Hindlimb muscle (tissue), 1 donor: Measurements from ENCODE around the gene TBRG1. TPM values are rescaled to one million over a fixed set of nuclear protein-coding genes. Genes with fewer than 3 reads are reported as not detected.
"Not testable (repeated sequence)": the region's sequence is repeated elsewhere in the genome, so short reads cannot be mapped to it uniquely, and the experiment has no call there.

ENCODE experiments used
- DNase-seq: peaks from one replicate; pipeline ENCODE4 v3.0.0-alpha.2; 2013
- polyA plus RNA-seq: library from polyadenylated mRNA; unstranded; fragments of 120-200 nt; gene quantifications from one replicate; pipeline ENCODE4 v1.2.1, GENCODE V29; 2013; ENCODE audit not compliant: insufficient read length

TBRG1 gene
- 23.1 TPM for polyA plus RNA-seq

GRCh38 chr11:124622531-124623451, at the start of gene TBRG1:
TSS of gene TBRG1 (plus strand) at chr11:124622864. CDS start at chr11:124623084, 220 bp downstream.
- DNase-seq = peak; percentile 95

- peak; percentile 17 for DNase-seq
These were observed 44.8 kb upstream of the TBRG1 start for GRCh38 chr11:124577716-124578427.

DNA sequence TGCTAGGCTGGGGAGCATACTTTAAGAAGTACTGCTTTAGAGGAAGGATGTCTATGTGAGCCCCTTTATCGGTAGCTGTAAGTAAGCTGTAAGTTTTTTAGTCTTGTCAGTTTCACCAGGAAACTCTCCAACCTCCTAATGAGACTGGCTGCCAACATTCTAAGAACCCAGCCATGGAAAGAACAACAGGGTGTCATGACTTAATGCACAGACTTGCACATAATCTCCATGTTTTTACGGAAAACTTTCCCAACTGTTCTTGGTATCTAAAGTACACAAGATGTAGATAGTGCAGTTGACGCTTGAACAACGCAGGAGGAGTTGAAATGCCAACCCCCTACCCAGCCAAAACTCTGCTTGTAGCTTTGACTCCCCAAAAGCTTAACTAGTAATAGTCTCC, 43.9 kb upstream of the TBRG1 start:
- DNase-seq = no peak

DNA sequence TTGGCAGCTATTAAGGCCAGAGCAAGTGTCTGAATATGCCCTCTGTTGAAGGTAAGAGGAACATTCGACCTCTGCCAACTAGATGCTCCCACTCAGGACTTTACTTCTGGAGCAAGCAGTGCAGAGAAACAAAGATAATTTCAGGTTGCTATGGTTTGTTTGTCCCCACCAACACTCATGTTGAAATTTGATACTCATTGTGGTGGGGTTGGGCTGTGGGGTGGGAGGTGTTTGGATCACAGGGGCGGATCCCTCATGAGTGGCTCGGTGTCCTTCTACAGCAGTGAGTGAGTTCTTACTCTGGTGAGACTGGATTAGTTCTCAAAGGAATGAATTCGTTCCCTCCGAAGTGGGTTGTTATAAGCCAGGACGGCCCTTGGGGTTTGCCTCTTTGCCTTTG, 40.8 kb upstream of the TBRG1 start:
- no peak for DNase-seq

DNA sequence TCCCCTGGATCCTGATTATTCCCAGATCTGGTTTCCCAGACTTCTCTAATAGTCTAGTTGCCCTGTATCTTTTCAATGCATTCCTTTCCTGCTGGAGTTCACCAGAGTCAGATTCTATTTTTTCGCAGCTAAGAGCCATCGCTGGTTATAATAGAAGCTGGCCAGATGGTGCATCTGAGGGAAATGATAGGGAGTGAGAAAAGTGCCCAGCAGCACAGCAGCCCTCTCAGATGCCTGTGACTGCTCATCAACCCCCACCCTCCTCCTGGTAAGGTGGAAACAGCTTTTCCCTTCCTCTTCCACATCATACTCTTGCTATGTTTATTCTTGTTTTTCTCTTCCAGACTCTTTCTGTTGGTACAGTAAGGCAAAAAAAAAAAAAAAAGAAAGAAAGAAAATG, 40.1 kb upstream of the TBRG1 start:
- no peak for DNase-seq

DNA sequence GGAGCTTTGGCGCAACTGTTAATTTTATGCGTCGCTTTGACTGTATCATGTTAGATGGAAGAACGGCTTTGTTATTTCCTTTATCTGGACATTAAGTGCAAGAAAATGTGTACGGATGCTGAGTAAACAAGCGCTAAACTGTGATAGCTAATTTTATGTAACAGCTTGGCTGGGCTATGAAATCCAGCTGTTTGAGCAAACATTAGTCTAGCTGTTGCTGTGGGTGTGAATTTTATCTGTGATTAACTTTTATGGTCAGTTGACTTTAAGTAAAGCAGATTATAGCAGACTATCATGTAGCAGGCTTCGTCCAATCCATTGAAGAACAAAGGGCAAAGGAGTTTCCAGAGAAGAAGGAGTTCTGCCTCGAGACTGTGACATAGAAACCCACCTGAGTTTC, 38.9 kb upstream of the TBRG1 start:
- no peak for DNase-seq

GRCh38 chr11:124584681-124585372, 37.8 kb upstream of the TBRG1 start:
- no peak for DNase-seq

GRCh38 chr11:124586238-124586860, 36.3 kb upstream of the TBRG1 start:
- DNase-seq = peak; percentile 68

DNA sequence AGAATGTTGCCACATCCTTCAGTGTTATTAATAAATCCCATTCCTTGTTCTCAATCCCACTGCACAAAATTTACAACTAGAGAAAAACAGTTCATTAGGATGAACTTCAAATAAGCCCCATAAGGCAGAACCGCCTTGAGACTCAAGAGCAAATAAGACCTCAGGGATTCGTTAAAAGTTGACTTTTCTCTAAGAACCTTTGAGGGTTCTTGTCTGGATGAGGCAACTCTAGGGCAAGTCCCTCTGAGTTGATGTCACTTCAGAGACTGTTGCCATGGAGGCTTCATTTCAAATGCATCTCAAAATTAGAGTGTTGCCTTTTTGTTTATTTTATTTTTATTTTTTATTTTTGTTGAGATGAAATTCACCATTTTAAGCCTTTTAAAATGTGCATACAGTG, 31.2 kb upstream of the TBRG1 start:
- no peak for DNase-seq

- DNase-seq = no peak
These were observed 30.0 kb upstream of the TBRG1 start for GRCh38 chr11:124592627-124593026.

DNA sequence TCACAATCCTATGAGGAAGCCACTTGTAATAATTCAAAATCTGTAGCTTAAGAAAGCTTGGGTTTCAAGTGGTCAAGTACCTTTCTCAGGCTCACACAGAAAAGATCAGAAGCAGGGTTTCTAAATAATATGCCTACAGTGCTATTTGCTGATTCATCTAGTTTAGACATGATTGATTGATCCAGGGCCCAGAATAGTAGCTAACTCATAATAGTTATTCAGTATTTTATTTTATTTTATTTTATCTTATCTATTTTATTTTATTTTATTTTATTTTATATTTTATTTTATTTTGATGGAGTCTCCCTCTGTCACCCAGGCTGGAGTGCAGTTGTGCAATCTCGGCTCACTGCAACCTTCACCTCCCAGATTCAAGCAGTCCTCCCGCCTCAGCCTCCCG, 27.4 kb upstream of the TBRG1 start:
- DNase-seq = no peak

- DNase-seq = no peak
These were observed 25.0 kb upstream of the TBRG1 start for GRCh38 chr11:124597626-124598025.

DNA sequence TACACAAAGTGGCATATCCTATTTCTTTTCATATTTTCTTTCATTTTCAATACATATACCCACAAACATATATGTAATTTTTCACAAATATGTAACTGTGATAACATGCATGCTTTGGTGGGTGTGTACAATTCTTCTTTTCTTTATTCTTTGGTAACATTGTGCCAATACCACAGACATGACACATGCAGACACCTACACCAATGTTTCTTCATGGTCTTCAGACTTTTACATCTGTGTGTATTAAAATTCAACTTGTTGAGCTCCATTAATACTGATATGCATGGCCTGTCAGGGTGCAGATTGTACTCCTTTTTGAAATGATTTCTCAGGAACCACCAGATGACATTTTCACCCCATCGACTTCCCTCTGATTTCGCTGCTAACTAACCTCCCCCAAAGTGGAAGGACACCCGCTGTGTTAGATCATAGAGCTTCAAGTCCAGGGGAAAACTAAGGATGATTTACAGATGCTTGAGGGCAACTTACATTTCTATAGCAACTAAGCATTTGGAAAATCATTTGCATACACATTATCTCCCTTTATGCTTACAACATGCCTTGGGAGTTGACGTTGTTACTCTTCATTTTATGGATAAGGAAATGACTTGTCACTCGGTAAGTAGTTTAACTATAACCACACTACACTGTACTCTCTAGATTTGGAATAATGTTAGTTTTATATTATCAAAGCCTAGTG, 21.9 kb upstream of the TBRG1 start:
- DNase-seq = no peak

GRCh38 chr11:124602193-124602592, 20.5 kb upstream of the TBRG1 start:
- DNase-seq = no peak

DNA sequence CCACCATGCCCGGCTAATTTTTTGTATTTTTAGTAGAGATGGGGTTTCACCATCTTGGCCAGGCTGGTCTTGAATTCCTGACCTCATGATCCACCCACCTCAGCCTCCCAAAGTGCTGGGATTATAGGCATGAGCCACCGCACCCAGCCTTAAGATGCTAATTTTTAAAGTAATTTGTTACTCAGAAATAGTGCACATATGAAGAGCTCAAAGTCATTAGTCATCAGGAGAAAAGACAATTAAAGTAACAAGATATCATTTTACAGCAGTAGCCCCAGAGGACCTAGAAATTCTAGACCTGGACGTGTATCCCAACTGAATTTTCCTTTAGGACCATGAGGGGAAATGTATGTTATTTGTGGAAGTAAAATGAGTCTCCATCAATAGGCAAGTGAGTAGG, 19.9 kb upstream of the TBRG1 start:
- DNase-seq = not testable (repeated sequence)

- no peak for DNase-seq
These were observed 16.9 kb upstream of the TBRG1 start for GRCh38 chr11:124605719-124606118.

DNA sequence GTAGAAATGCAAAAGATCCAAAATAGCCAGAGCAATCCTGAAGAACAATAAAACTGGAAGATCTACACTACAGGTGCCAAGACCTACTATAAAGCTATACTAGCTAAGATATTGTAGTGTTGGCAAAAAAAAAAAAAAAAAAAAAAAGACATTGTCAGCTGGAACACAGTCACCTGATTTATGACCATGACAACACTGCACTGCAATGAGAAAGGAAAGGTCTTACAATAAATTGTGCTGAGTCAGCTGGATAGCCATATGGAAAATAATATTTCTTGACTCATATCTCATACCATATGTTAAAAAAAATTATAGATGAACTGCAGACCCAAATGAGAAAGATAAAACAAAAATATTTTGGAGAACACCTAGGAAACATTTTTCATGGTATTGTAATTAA, 14.5 kb upstream of the TBRG1 start:
- no peak for DNase-seq

- no peak for DNase-seq
These were observed 12.4 kb upstream of the TBRG1 start for GRCh38 chr11:124610295-124610694.

DNA sequence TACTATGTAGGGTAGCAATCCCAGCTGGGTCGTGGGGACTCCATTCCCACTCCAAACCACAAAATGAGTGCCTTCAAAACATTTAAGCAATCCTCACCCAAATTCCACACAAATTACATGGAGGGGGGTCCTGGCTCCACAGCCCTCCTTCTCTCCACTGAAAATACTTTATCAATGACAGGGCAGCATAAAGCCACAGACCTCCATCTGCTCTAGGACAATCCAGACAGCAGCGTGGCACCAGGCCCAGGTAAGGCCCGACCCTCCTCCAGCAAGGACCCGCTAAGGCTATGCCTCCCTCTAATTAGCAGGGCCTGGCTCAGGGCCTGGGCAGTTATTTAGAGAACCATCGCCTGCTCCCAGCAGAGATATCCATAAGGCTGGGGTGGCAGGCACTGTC, 11.6 kb upstream of the TBRG1 start, which contains the start of gene PANX3:
PANX3 (plus strand) TSS at position 365 of the 400 bp plus-strand sequence. CDS start 129 bp downstream, outside the sequence.
- DNase-seq = no peak

DNA sequence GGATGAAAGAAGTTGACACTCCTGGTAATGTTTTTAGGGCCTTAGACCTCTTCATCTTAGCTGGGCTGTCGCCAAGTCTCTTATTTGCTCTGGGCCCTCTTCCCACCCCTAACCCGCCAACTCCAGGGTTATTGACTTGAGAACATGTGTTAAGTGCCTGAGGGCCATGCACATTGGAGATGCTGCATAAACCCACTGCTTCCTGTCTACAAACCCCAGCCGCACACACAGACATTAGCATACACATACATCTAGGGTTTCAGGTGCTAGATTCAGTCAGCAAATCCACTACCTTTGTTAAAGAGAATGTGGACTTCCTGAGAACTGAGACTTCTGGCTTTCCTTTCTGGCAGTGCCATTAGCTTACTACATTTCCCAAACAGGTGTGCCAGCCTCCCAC, 10.6 kb upstream of the TBRG1 start:
- DNase-seq = no peak

GRCh38 chr11:124612567-124613246, 10.0 kb upstream of the TBRG1 start:
- DNase-seq = peak; percentile 4
